Fibroblast of the aortic adventitia (primary cell): ENCODE data around the gene NEAT1. TPM values are rescaled to one million over a fixed set of nuclear protein-coding genes. Genes with fewer than 3 reads are reported as not detected.

Experiments
- DNase-seq: peaks from one replicate; pipeline ENCODE4 v3.0.0-alpha.2; 2010; ENCODE audit warnings: low read depth
- H3K4me3 ChIP-seq: 2 replicates; pipeline ENCODE4 v1.5.1; 2011; ENCODE audit warnings: low read depth, mild to moderate bottlenecking, control low read depth, low read length, moderate library complexity
- CTCF ChIP-seq: IDR thresholded peaks from 2 replicates; pipeline ENCODE4 v1.5.1; 2011; ENCODE audit warnings: mild to moderate bottlenecking, low read length, control low read depth, inconsistent platforms; ENCODE audit not compliant: insufficient read depth
- total RNA-seq: library from RNA; depleted of rRNA; stranded (reverse); fragments of >200 nt; gene quantifications from 2 replicates; pipeline ENCODE4 v1.2.3, GENCODE V29; 2012; ENCODE audit warnings: low replicate concordance

NEAT1 gene
- total RNA-seq, 1 donor = 527 TPM

GRCh38 chr11:65401073-65401802 is 21.4 kb upstream of the NEAT1 start:
- no peak for DNase-seq
- no peak overlapping the region for H3K4me3 ChIP-seq
- no peak for TF ChIP-seq CTCF

- no peak overlapping the region for H3K4me3 ChIP-seq
- TF ChIP-seq CTCF = no peak
- DNase-seq = no peak
Measured at GRCh38 chr11:65401803-65402248, 20.8 kb upstream of the NEAT1 start.

DNA sequence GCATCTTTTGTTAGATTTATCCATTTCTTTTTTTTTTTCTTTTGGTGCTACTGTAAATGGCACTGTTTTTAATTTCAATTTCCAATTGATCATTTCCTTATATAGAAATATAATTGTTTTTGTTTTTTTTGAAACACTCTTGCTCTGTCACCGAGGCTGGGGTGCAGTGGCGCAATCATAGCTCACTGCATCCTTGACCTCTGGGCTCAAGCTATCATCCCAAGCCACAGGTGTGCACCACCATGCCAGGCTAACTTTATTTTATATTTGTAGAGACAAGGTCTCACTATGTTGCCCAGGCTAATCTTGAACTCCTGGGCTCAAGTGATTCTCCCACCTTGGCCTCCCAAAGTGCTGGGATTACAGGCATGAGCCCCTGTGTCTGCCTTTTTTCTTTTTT is 19.8 kb upstream of the NEAT1 start:
- no peak overlapping the region for H3K4me3 ChIP-seq
- no peak for TF ChIP-seq CTCF
- no peak for DNase-seq

DNA sequence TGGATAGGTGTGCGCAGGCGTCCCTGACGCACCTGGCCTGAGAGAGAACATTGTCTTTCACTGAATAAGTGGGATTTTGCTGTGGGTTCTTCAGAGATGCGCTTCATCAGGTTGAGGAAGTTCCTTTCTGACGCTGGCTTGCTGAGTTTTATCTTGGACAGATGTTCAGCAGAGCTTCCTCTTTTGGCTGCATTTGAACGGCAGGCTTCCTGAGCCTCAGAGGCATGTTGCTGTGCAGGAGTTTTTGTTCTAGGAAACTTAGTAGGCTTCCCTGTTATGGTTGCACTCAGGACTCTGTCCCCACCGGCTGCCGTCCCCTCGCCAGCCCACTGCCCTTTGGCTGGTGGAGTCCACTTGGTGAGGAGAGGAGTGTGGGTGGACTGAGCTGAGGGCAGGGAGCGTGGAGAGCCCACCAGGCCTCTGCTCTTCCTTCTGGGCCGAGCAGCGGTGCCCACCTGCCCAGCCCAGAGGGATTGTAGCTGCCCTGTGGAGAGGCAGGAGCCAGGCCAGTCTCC is 18.9 kb upstream of the NEAT1 start:
- no peak for DNase-seq
- no peak overlapping the region for H3K4me3 ChIP-seq
- TF ChIP-seq CTCF = no peak

DNA sequence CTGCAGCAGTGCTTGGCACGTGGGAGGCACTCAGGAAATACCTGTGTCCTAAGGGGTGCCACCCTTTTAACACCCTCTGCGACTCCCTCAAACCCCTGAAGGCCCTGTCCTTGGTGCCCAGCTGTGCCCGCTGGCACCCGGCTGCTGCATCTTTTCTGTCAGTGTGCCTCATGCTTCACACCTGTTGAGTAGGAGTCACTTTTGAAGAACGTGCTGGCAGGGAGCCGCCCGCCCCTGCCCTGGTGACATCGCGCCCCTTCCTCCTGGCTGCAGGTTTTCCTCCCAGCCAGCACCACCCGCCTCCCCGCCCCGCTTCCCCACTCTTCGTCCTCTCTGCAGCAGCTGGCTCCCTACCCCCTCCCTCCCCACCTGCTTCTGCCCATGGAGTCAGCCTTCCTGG is 18.4 kb upstream of the NEAT1 start:
- H3K4me3 ChIP-seq = no peak overlapping the region
- DNase-seq = no peak
- no peak for TF ChIP-seq CTCF

GRCh38 chr11:65404638-65405339 is 17.8 kb upstream of the NEAT1 start:
- no peak for DNase-seq
- no peak overlapping the region for H3K4me3 ChIP-seq
- TF ChIP-seq CTCF = no peak
